Inflammatory macrophage (primary cell): ENCODE results near the gene NRAS.

ENCODE experiments used
- DNase-seq, 2 donors: peaks; one replicate each; pipeline ENCODE4 v3.0.0-alpha.2; 2020 to 2022

The NRAS gene

DNA sequence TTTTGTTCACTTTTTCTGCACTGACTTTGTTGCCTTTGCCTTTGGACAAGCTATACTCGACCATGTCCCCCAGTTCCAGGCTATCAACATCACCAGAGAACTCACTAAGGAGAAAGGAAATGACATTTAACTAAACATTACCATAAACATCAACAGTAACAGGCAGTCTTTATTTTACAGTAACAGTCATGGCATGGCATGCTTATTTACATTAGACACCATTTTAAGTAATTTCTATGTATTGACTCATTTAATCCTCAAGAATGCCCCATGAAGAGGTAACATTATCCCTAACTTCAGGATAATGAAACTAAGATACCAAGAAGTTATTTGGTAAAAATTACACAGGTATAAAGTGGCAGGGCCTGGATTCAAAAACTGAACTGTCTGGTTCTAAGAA lies 8.7 kb upstream of the NRAS start:
- no peak for DNase-seq

DNA sequence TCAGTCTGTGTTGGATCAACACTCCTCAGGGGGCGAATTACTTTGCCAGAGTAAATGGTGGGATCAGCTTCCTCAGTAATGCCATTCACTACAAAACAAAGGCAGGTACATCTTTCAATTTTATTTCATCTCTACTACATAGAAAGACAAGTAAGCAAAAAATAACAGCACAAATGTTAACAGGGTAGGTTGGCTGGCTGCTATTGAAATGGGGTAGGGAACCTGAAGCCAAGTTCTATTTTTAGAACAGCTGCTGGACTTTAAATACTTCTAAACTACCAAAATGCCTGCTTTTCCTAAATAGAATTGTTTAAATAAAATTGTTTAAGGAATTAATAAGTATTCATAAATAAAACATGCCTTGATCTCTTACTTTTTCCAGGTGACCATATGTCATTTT lies 7.3 kb upstream of the NRAS start:
- no peak for DNase-seq

DNA sequence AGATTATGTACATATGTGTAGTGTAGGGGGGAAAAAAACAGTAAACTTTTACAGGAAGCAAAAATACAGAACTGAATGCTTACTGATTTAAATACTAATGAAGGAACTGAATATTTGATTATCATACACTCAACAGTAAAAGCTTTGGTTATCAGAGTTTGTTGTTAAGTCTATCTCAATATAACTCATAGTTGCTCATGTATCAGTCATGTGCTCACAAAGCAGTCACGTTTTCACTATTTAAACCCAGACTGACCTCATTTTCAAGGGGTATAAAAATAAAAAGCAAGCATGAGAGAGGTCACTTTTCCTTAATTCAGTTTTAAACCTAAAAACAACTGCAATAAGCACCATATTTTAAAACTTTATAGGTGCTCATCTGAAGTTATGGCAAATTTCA lies 6.9 kb upstream of the NRAS start:
- no peak for DNase-seq

DNA sequence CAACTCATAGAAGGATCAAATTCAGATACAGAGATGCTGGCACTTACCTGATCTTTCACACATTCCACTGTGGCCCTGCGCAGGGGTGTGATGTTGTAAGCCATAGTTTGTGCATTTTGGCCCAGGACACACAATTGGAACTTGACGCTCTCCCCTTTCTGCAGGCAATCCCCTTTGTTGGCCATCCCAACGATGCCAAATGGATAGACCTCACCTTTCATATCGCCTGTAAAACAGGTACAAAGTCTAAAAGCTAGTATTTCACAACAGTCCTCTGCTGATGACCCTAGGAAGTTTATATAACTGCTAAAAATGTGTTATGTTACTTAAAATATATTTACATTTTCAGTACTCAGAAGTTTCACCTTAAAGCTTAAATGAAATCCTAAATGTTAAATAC lies 3.9 kb upstream of the NRAS start:
- DNase-seq: no peak

DNA sequence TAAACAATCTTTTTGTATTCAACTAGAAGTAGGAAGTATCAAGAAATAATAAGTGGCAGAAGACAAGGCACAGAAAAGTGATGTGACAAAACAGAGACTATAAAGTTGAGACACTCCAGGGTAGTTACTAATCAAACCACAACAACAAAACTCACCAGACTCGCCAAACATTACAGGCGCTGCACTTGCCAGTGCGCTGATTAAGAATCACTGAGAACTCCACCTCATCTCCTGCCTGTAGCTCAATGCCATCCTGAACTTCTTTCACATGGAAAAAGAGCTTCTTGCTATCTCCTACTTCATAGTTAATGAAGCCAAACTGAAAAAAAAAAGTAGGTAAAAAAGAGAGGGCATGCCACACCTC lies 2.8 kb upstream of the NRAS start:
- DNase-seq: no peak

DNA sequence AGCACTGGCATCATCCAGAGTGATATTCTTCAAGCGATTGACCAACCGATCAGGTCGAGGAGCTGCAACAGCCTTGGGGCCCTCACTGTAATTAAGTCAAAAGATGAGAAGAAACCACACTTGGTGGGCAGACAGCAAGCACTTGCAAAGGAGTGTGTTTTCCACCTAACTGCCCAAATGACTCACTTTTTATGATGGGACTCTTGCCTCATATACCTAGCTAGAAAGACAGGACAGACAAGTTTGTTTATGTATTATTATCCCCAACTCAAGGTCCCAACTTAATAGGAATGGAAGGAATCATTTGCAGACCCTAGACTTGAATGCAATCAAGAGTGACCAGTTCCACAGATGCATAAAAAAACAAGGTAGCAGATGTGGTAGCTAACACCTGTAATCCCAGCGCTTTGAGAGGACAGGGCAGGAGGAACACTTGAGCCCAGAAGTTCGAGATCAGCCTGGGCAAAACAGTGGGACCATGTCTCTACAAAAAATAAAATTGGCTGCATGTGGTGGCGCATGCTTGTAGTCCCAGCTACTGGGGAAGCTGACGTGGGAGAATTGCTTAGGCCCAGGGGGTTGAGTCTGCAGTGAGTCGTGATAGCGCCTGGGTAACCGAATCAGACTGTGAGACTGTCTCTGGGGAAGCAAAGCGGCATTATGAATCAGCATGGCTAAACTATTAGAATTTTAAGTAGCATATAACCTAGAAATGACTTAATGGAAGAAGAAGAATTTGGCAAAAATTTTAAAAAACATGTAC lies 2.3 kb upstream of the NRAS start:
- no peak for DNase-seq

DNA sequence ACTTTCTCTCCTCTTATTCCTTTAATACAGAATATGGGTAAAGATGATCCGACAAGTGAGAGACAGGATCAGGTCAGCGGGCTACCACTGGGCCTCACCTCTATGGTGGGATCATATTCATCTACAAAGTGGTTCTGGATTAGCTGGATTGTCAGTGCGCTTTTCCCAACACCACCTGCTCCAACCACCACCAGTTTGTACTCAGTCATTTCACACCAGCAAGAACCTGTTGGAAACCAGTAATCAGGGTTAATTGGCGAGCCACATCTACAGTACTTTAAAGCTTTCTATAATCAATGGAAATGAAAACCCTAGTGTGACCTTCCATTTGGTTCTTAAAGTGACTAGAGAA lies 643 bp downstream of the NRAS start:
- DNase-seq: no peak

DNA sequence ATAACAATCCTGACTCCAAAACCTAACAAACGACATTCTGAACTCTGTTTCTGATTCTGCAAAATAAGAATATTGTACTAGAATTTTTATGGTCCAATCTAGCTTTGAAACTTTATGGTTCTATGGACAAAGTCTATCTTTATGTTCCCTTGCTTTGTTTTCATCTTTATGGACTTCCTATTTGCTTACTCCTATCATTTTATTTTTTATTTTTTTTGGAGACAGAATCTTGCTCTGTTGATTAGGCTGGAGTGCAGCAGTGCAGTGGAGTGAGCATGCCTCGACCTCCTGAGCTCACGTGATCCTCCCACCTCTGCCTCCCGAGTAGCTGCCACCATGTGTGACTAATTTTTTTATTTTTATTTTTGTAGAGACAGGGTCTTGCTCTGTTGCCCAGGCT lies 3.6 kb downstream of the NRAS start:
- no peak for DNase-seq

DNA sequence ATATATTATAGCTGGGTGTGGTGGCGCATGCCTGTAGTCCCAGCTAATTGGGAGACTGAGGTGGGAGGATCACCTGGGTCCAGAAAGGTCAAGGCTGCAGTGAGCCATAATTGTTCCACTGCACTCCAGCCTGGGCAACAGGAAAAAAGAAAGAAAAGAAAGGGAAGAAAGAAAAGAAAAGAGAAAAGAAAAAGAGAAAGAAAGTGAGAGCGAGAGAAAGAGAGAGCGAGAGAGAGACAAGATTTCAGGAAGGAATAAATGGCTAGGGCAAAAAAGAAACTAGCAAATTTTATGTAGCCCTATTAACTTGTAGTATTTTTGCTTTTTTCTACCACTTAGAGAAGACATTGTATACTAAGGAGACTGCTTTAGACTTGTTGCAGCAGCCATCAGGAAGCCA lies 6.2 kb downstream of the NRAS start:
- DNase-seq: no peak

DNA sequence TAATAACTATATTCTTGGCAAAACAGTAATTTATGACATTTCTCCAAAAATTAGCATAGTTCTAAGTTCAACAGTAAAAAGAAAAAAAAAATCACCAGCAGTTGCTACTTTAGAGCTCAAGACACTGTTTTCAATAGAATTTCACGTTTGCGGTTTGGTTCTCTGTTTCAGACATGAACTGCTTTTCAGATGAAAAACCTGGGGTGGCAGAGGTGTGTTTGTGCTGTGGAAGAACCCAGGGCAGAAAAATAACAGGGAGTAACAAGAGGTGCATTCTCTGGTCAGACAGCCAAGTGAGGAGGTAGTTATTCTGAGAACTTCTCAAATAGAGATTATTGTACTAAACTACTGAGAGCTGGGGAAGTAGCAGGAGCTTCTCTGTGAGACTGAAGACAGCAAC lies 9.0 kb downstream of the NRAS start:
- DNase-seq: no peak

DNA sequence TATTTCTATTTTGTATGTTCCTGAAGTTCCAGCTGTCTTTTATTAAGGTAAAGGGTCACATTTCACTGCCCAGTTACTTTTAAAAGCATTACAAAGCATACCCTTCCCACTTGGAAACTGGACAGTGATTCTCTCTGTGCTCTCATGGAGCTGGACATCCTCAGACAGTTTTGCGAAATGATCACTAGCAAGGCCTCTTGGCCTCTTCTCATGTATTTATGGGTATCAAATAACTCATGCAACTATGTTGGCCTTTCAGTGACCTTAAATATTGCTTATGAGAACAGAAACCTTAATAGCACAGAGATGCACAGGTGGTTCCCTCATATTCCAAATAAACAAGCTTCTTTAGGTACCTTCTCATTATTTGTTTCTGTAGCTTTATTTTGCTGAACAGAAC lies 13.3 kb downstream of the NRAS start:
- DNase-seq: no peak

DNA sequence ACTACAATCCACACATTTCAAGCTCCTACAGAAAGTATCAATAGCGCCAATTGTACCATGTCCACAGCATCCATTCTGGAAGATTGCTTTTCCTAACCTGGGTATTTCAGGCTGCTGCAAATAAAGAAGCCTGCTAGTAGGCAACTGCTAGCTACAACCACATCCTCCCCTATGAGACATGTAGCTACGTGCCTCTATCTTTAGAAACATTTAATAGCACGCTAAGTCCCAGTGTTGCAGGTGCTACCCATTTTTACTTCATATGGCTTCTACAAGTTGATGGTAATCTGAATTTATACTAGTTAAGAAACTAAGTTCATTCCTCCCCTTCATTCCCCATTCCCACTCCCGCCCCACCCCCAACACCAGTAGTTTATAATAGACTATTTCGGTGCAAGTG lies 13.8 kb downstream of the NRAS start:
- no peak for DNase-seq

DNA sequence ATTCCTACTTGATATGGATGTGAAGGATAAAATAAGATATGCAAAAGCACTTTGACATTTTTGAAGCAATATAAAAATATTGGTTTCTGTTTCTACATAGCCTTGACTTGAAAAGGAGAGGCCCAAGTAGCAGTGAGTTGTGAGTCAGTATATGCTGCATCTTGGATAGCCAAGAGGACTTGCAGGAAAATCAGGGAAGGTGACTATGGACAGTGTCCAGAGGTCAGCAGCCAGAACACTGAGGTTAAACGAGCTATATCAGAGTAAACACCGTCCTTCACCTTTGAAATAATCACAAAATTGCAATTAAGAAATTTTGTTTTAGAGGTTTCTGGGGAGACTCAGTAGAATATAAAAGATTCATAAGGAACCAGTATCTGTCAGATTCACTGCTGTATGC lies 14.6 kb downstream of the NRAS start:
- no peak for DNase-seq

DNA sequence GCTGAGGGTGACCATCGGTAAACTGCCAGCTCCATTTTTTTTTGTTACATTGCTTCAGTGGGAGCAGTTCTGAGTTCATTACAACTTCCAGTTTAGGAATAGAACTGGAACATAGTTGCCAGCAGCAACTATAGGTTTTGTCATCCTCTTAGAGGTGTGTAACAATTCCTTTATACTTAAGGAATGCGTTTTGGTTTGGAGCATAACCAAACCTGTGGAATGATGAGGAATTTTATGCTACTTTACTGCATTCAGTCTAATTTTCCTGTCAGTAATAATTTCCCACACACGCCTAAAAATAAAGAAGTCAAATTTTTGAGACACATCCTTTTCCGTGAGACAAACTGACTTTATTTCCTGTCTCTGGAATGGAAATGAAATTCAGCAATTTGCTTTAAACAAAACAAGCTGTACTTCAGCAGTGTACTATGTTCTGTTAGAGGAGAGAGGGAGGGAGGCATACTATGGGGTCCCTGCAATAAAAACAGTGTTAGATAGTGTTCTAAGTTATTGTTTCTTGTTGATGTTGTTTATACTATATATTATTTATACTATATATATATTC lies 16.5 kb downstream of the NRAS start:
- no peak for DNase-seq

DNA sequence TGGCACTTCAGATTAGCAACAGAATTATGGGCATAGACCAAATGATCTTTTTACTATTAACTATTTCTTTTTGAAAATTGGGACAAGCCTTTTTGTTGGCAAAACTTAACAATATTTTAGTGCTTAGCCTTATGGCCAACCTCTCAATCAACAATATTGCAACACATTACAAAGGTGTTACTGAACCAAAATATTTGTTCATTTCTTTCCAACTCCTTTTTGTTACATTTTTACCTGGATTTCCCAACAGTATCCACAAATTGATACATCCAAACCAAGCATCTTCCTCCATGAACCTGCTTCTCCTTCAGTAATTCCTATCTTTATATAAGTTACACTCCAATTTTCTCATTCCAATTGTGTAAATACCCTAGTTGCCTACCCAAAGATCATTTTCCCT lies 19.8 kb downstream of the NRAS start:
- no peak for DNase-seq

DNA sequence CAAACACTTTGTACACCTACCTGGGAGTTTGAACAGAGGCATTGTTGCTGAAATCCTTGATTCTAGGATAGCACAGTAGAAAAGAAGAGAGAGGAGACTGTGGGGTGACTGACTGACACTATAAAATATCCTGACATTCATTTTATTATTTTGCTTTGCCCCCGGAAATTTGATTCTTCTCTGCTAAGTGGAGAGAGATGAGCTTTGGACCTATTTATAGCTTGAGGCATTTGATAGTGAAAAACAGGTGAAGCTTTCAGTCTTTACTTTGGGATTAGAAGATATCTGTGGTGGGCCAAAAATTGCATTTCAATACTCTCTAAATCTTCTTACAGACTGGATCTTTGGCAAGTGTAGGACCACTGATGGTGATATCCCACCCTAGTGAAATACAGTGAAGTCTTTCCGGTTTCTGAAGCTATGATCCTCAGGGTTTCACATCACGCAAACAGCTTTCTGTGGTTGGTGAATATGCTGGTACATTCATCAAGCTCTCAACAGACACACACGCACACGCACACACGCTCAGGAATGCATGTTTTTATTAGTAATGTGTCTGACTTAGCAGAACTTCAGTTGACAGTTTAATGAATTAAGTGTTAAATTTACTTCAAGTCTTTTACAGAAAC lies 21.0 kb downstream of the NRAS start, which contains the start of gene AMPD1:
Gene AMPD1 (minus strand): TSS at position 117 of the 629 bp plus-strand sequence. CDS start 75 bp downstream, at position 42.
- no peak for DNase-seq

DNA sequence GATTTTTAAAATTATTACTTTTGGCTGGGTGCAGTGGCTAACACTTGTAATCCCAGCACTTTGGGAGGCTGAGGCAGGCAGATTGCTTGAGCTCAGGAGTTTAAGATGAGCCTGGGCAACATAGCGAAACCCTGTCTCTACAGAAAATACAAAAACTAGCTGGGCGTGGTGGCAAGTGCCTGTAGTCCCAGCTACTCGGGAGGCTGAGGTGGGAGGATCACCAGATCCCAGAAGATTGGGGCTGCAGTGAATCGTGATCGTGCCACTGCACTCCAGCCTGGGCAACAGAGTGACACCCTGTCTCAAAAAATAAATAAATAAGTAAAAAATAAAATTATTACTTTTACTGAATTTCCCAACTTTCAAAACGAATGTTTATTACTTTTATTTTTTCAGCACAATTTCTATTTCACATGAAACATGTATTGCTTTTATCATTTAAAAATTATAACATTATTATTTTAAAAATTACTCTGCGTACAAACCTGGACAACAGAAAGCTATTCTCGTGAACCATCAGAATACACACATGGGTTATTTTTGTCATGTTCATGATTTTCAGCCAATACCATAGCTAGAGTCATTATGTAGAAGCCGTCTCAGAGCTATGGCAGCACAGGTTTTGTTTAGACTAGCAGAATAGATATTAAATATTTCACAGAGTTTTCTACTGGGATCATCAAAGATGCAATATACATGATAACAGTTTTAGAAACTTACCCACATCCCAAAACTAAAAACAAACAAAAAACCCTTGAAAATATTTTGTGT lies 21.8 kb downstream of the NRAS start:
- DNase-seq: no peak

DNA sequence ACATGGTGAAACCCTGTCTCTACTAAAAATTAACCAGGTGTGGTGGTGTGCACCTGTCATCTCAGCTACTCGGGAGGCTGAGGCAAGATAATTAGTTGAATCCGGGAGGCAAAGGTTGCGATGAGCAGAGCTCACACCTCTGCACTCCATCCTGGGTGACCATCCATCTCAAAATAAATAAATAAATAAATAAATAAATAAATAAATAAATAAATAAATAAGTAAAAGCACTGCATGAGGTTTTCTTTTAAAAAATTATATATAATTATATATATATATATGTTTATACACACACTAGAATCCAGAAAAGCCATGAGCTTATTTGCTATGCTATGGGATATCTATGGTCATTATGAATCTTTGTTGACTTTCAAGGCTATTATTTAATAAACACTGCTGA lies 23.6 kb downstream of the NRAS start:
- no peak for DNase-seq

DNA sequence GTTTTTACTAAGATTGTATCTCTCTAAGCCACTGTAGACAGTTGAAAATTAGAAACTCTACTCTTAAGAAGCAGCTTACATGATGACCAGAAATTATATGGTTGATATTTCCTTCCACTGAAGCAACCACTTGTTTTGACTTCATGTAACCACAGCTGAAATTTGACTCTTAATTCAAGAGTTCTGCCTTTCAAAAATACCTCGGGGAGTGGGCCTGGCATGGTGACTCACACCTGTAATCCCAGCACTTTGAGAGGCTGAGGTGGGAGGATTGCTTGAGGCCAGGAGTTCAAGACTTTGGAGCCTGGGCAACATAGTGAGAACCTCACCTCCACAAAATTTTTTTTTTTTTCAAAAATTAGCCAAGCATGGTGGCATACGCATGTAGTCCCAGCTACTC lies 25.5 kb downstream of the NRAS start:
- no peak for DNase-seq

DNA sequence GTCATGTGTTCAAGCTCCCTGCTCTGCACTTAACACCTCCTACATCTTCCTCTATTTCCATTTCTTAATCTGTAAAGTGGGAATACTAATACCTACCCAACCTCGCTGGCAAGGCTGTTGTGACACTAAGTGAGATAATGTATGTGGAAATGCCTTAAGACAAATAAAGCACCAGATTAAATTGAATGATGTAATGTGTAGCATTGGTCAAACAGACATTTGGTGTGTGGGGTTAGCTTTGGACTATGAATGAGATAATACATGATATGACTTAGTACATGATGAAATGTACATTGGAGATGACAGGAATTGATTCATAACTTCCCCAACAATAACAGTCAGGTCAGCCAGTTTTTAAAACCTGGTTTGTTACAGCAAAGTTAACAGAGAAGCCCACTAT lies 26.4 kb downstream of the NRAS start:
- DNase-seq: peak; percentile 11 to 19

DNA sequence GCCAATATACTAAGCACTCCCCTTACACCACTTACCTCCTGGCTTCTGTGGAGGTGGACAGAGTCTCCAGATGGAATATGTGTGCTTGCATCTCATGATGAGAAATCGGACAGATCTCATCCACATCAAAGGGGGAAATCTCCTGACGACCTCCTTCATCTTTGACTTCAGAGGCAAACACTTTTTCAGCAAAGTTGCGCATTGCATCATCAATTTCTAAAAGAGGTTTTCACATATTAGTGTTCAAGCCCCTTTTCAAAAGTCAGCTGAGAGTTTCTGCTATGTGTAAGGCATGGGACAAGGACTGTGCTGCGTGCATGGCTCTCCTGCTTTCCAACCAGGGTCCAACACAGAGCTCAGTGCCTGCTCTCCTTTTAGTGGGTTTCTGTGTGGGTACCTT lies 28.0 kb downstream of the NRAS start:
- DNase-seq: no peak

DNA sequence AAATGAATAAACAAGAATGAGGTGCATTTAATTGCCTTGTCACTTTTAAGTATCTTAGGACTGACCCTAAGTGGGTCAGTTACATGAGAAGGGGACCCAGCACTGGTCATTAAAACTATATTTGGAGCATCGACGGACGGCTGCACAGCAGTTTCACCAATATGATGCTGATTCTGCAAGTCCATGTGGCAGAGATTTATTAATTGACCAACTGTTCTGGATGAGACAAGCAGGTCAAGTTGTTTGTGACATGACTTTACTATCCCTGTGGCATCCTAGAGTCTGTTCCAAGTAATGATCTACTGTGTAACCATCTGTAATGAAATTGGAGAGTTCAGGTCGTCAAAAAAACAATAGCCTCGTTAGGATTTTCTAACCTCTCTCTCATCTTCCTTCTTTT lies 30.7 kb downstream of the NRAS start:
- no peak for DNase-seq

DNA sequence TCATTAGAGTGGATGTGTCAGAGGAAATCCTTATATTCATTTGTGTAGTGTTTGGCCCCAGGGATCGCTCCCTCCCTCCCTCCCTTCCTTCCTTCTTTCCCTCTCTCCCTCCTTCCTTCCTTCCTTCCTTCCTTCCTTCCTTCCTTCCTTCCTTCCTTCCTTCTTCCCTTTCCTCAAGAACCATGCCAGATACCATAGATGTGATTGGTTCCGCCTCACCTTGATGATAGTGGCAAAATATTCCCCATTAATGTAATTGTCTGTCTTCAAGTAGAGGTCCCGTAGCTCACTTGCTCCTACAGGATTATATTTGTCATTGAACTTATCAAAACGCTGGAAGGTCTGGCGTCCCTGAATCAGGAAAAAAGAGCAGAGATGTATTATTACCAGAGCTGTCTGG lies 38.9 kb downstream of the NRAS start:
- DNase-seq: no peak

DNA sequence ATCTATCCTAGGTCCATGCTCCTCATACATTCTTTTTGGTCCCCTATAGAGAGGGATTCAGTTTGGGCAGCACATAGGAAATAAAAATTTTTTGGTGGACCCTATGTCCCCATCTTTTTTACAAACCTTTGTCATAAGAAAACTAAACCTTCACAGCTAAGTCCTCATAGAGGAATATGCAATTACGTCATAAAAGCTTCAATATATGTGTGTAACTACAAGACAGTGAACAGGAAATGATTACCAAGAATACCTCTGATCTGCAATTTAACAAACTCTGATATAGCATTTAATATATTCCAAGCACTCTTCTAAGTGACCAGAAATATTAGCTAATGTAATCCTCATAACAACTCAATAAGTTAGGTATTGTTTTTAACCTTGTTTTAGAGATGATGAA lies 40.5 kb downstream of the NRAS start:
- no peak for DNase-seq
